Neural progenitor cell (in vitro differentiated cells): Measurements from ENCODE around the gene GIGYF1. TPM values are rescaled to one million over a fixed set of nuclear protein-coding genes. Genes with fewer than 3 reads are reported as not detected.
"Not testable (repeated sequence)": the region's sequence is repeated elsewhere in the genome, so short reads cannot be mapped to it uniquely, and the experiment has no call there.

ENCODE experiments used
- DNase-seq: peaks from one replicate; pipeline ENCODE4 v3.0.0-alpha.2; 2016; ENCODE audit warnings: low spot score
- H2AFZ ChIP-seq: fragments of 200-600 bp; sonication (generic); replicated peaks from 2 replicates; pipeline ENCODE4 v1.6.1; 2016; ENCODE audit warnings: antibody characterized with exemption
- H3F3A ChIP-seq: fragments of 200-600 bp; sonication (generic); 2 replicates; pipeline ENCODE4 v1.6.1; 2016; ENCODE audit warnings: antibody characterized with exemption, low read depth
- H3K27ac ChIP-seq: fragments of 200-600 bp; sonication (generic); 2 replicates; pipeline ENCODE4 v1.5.1; 2016; ENCODE audit warnings: mild to moderate bottlenecking
- H3K27me3 ChIP-seq: fragments of 200-600 bp; sonication (generic); 2 replicates; pipeline ENCODE4 v1.6.1; 2016; ENCODE audit warnings: mild to moderate bottlenecking, moderate library complexity
- H3K36me3 ChIP-seq: fragments of 200-600 bp; sonication (generic); 2 replicates; pipeline ENCODE4 v1.5.1; 2016
- H3K4me1 ChIP-seq: fragments of 200-600 bp; sonication (generic); 2 replicates; pipeline ENCODE4 v1.6.1; 2016; ENCODE audit warnings: mixed run types
- H3K4me2 ChIP-seq: fragments of 200-600 bp; sonication (generic); 2 replicates; pipeline ENCODE4 v1.6.1; 2016
- H3K4me3 ChIP-seq: fragments of 200-600 bp; sonication (generic); 2 replicates; pipeline ENCODE4 v1.5.1; 2016
- H3K79me2 ChIP-seq: fragments of 200-600 bp; sonication (generic); 2 replicates; pipeline ENCODE4 v1.6.1; 2016; ENCODE audit warnings: low read depth
- H3K9ac ChIP-seq: fragments of 200-600 bp; sonication (generic); 2 replicates; pipeline ENCODE4 v1.6.1; 2016
- H3K9me3 ChIP-seq: fragments of 200-600 bp; sonication (generic); 2 replicates; pipeline ENCODE4 v1.5.1; 2016; ENCODE audit warnings: low read depth
- H4K20me1 ChIP-seq: fragments of 200-600 bp; sonication (generic); 2 replicates; pipeline ENCODE4 v1.6.1; 2016; ENCODE audit warnings: low read depth
- H3K27ac Mint-ChIP-seq: 3 replicates; pipeline ENCODE4 v1.8.0; 2021; ENCODE audit warnings: mixed read lengths
- H3K27me3 Mint-ChIP-seq: 2 replicates; pipeline ENCODE4 v1.8.0; 2022; ENCODE audit warnings: low read depth, mild to moderate bottlenecking, inconsistent platforms, moderate library complexity, mixed read lengths; ENCODE audit not compliant: insufficient read depth
- H3K36me3 Mint-ChIP-seq: 3 replicates; pipeline ENCODE4 v1.8.0; 2021; ENCODE audit warnings: mixed read lengths
- H3K4me1 Mint-ChIP-seq: 3 replicates; pipeline ENCODE4 v1.8.0; 2021; ENCODE audit warnings: mixed read lengths
- H3K4me3 Mint-ChIP-seq: 3 replicates; pipeline ENCODE4 v1.8.0; 2021; ENCODE audit warnings: mild to moderate bottlenecking, moderate library complexity, mixed read lengths
- H3K9me3 Mint-ChIP-seq: 3 replicates; pipeline ENCODE4 v1.8.0; 2020; ENCODE audit warnings: mixed read lengths
- EZH2 ChIP-seq: fragments of 200-600 bp; sonication (generic); IDR thresholded peaks from 2 replicates; pipeline ENCODE4 v1.6.1; 2017; ENCODE audit warnings: antibody characterized with exemption, mild to moderate bottlenecking, moderate library complexity
- EZH2phosphoT487 ChIP-seq: fragments of 200-600 bp; sonication (generic); IDR thresholded peaks from 2 replicates; pipeline ENCODE4 v1.6.1; 2017; ENCODE audit warnings: antibody characterized with exemption
- total RNA-seq: library from RNA; depleted of rRNA; stranded (reverse); fragments of >200 nt; gene quantifications from 2 replicates; pipeline ENCODE4 v1.2.3, GENCODE V29; 2015; ENCODE audit warnings: low replicate concordance
- TF ChIP-seq, protein P1 (sequence below): fragments of 200-600 bp; sonication (generic); IDR thresholded peaks from 2 replicates; pipeline ENCODE4 v1.5.1; 2017; ENCODE audit warnings: antibody characterized with exemption, mild to moderate bottlenecking

Gene GIGYF1
- total RNA-seq, 1 donor from 2014 or later, result 24.2 TPM

GRCh38 chr7:100728196-100728595, 34.1 kb upstream of the GIGYF1 start:
- Histone ChIP-seq H3K27me3 (peaks cover 35% of the 10 kb centered on the region), H2AFZ (no peak overlapping the region), H3K4me1 (no peaks in the 10 kb centered on the region), H3F3A (peaks cover 3% of the 10 kb centered on the region), H3K9me3 (no peaks in the 10 kb centered on the region), H4K20me1 (no peaks in the 10 kb centered on the region), H3K36me3 (no peaks in the 10 kb centered on the region), H3K4me3 (no peak overlapping the region), H3K27ac (no peak overlapping the region), H3K9ac (no peak overlapping the region), H3K4me2 (no peak overlapping the region), H3K79me2 (no peaks in the 10 kb centered on the region)
- no peak overlapping the region for H3K4me3 Mint-ChIP-seq
- no peak for DNase-seq
- H3K4me1 Mint-ChIP-seq, result peaks cover 3% of the 10 kb centered on the region
- peaks cover 12% of the 10 kb centered on the region for H3K27me3 Mint-ChIP-seq
- H3K9me3 Mint-ChIP-seq, result no peaks in the 10 kb centered on the region
- no peaks in the 10 kb centered on the region for H3K36me3 Mint-ChIP-seq
- TF ChIP-seq EZH2phosphoT487, result no peak
- TF ChIP-seq, protein P1, sequence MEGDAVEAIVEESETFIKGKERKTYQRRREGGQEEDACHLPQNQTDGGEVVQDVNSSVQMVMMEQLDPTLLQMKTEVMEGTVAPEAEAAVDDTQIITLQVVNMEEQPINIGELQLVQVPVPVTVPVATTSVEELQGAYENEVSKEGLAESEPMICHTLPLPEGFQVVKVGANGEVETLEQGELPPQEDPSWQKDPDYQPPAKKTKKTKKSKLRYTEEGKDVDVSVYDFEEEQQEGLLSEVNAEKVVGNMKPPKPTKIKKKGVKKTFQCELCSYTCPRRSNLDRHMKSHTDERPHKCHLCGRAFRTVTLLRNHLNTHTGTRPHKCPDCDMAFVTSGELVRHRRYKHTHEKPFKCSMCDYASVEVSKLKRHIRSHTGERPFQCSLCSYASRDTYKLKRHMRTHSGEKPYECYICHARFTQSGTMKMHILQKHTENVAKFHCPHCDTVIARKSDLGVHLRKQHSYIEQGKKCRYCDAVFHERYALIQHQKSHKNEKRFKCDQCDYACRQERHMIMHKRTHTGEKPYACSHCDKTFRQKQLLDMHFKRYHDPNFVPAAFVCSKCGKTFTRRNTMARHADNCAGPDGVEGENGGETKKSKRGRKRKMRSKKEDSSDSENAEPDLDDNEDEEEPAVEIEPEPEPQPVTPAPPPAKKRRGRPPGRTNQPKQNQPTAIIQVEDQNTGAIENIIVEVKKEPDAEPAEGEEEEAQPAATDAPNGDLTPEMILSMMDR, result no peak
- TF ChIP-seq EZH2, result no peak
- H3K27ac Mint-ChIP-seq, result no peak overlapping the region

GRCh38 chr7:100726996-100727761, 33.1 kb upstream of the GIGYF1 start:
- TF ChIP-seq, protein P1, result no peak
- no peak for TF ChIP-seq EZH2phosphoT487
- TF ChIP-seq EZH2, result no peak
- H4K20me1 ChIP-seq, result no peaks in the 10 kb centered on the region
- H3K27me3 Mint-ChIP-seq, result peaks cover 20% of the 10 kb centered on the region
- no peak overlapping the region for H3K4me2 ChIP-seq
- H3F3A ChIP-seq, result peaks cover 3% of the 10 kb centered on the region
- no peak overlapping the region for H3K4me3 Mint-ChIP-seq
- H3K36me3 ChIP-seq, result no peaks in the 10 kb centered on the region
- no peak overlapping the region for H3K9ac ChIP-seq
- H3K9me3 Mint-ChIP-seq, result no peaks in the 10 kb centered on the region
- peaks cover 45% of the 10 kb centered on the region for H3K27me3 ChIP-seq
- no peak overlapping the region for H3K27ac ChIP-seq
- H2AFZ ChIP-seq, result no peak overlapping the region
- H3K36me3 Mint-ChIP-seq, result no peaks in the 10 kb centered on the region
- no peaks in the 10 kb centered on the region for H3K79me2 ChIP-seq
- no peak for DNase-seq
- no peaks in the 10 kb centered on the region for H3K4me1 ChIP-seq
- peaks cover 3% of the 10 kb centered on the region for H3K4me1 Mint-ChIP-seq
- no peak overlapping the region for H3K4me3 ChIP-seq
- H3K27ac Mint-ChIP-seq, result no peak overlapping the region
- no peaks in the 10 kb centered on the region for H3K9me3 ChIP-seq

- not testable (repeated sequence) for H3K27ac ChIP-seq, H3F3A ChIP-seq, H3K4me3 ChIP-seq, H3K9ac ChIP-seq, H3K36me3 Mint-ChIP-seq, H3K79me2 ChIP-seq, H4K20me1 ChIP-seq, DNase-seq, H3K4me1 ChIP-seq, H2AFZ ChIP-seq, H3K9me3 Mint-ChIP-seq, H3K4me3 Mint-ChIP-seq, H3K36me3 ChIP-seq, H3K27ac Mint-ChIP-seq, H3K4me1 Mint-ChIP-seq, H3K4me2 ChIP-seq, H3K9me3 ChIP-seq
- H3K27me3 ChIP-seq, result peaks cover 74% of the 10 kb centered on the region
- peaks cover 40% of the 10 kb centered on the region for H3K27me3 Mint-ChIP-seq
Observed at GRCh38 chr7:100724364-100724763, 30.3 kb upstream of the GIGYF1 start.

GRCh38 chr7:100723732-100724275, 29.8 kb upstream of the GIGYF1 start:
- peaks cover 79% of the 10 kb centered on the region for H3K27me3 ChIP-seq
- H3K27ac ChIP-seq, result no peak overlapping the region
- H3K36me3 ChIP-seq, result no peaks in the 10 kb centered on the region
- TF ChIP-seq, protein P1, result no peak
- TF ChIP-seq EZH2 (no peak), EZH2phosphoT487 (no peak)
- no peaks in the 10 kb centered on the region for H3K79me2 ChIP-seq
- no peak for DNase-seq
- H3K4me2 ChIP-seq, result no peak overlapping the region
- H3K4me3 ChIP-seq, result no peak overlapping the region
- H3K4me1 ChIP-seq, result peaks cover 5% of the 10 kb centered on the region
- H3K9me3 ChIP-seq, result no peaks in the 10 kb centered on the region
- Mint-ChIP-seq H3K4me1 (peaks cover 9% of the 10 kb centered on the region), H3K27me3 (peaks cover 44% of the 10 kb centered on the region), H3K9me3 (peaks cover 8% of the 10 kb centered on the region), H3K4me3 (no peak overlapping the region), H3K27ac (no peak overlapping the region), H3K36me3 (no peaks in the 10 kb centered on the region)
- peaks cover 3% of the 10 kb centered on the region for H4K20me1 ChIP-seq
- H3K9ac ChIP-seq, result no peak overlapping the region
- no peak overlapping the region for H2AFZ ChIP-seq
- H3F3A ChIP-seq, result peaks cover 3% of the 10 kb centered on the region
